GM18502 (cell line): ENCODE data around the gene CD48.
A peak's percentile ranks its signal among the peaks of the same experiment; 100 is the strongest.
"Not testable (repeated sequence)": the region's sequence is repeated elsewhere in the genome, so short reads cannot be mapped to it uniquely, and the experiment has no call there.

Experiments used
- ATAC-seq: cut with Tn5 transposase; IDR thresholded peaks from one replicate; pipeline ENCODE4 v1.9.1; 2021; ENCODE audit warnings: mild to moderate bottlenecking; ENCODE audit not compliant: unreplicated experiment, poor library complexity

Gene CD48

GRCh38 chr1:160658162-160658813 is 53.3 kb downstream of the CD48 start:
- ATAC-seq: no peak

- no peak for ATAC-seq
Measured at GRCh38 chr1:160657250-160657781, 54.3 kb downstream of the CD48 start.

GRCh38 chr1:160656737-160657136 is 54.9 kb downstream of the CD48 start:
- ATAC-seq: no peak

- peak; percentile 37 for ATAC-seq
Measured at GRCh38 chr1:160653620-160654016, 58.0 kb downstream of the CD48 start.

GRCh38 chr1:160652924-160653619 is 58.5 kb downstream of the CD48 start:
- peak; percentile 19 for ATAC-seq

- not testable (repeated sequence) for ATAC-seq
Measured at GRCh38 chr1:160652065-160652641, 59.5 kb downstream of the CD48 start.

GRCh38 chr1:160651433-160652064 is 60.1 kb downstream of the CD48 start:
- ATAC-seq: no peak

GRCh38 chr1:160647329-160647720 is 64.3 kb downstream of the CD48 start:
- ATAC-seq: peak; percentile 8

- ATAC-seq: peak; percentile 56
Measured at GRCh38 chr1:160646711-160647328, 64.8 kb downstream of the CD48 start, which contains the start of gene SLAMF1. SLAMF1 (minus strand) TSS chr1:160647044; CDS start chr1:160646945, 99 bp downstream.

GRCh38 chr1:160646180-160646579 is 65.4 kb downstream of the CD48 start:
- ATAC-seq: no peak

- ATAC-seq: no peak
Measured at GRCh38 chr1:160645386-160646130, 66.1 kb downstream of the CD48 start.

- ATAC-seq: no peak
Measured at GRCh38 chr1:160644399-160644798, 67.2 kb downstream of the CD48 start.

- ATAC-seq: no peak
Measured at GRCh38 chr1:160643138-160643537, 68.5 kb downstream of the CD48 start.

GRCh38 chr1:160642281-160642644 is 69.4 kb downstream of the CD48 start:
- ATAC-seq: no peak

- ATAC-seq: no peak
Measured at GRCh38 chr1:160641323-160642280, 70.0 kb downstream of the CD48 start.

- ATAC-seq: no peak
Measured at GRCh38 chr1:160640359-160641123, 71.1 kb downstream of the CD48 start.

- ATAC-seq: no peak
Measured at GRCh38 chr1:160639652-160640051, 72.0 kb downstream of the CD48 start.

GRCh38 chr1:160638926-160639325 is 72.7 kb downstream of the CD48 start:
- no peak for ATAC-seq
